ENCODE results near the gene PRPF4.

Gene PRPF4

DNA sequence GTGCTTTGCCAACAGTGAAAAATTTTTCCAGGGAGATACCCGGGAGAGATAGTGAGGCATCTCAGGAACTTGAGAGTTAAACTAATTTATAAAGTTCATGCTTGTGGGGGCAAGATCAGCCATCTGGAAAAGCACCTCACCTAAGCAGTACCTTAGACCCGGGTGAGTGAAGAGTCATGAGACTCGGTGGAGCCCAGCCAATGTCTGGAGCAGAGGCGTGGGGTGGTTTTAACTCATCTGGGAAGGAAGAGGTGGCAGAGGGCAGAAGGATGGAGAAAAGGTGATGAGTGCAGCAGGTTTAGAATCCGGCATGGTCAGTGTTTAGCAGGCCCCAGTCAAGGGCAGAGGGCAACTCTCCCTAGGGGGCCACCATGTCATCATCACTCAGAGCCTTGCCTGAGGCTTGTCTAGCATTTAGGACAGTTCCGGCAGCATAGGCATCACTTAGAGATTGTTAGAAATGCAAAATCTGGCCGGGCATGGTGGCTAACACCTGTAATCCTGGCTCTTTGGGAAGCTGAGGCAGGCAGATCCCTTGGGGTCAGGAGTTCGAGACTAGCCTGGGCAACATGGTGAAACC is 32.0 kb downstream of the PRPF4 start:
- TF ChIP-seq, protein P1, sequence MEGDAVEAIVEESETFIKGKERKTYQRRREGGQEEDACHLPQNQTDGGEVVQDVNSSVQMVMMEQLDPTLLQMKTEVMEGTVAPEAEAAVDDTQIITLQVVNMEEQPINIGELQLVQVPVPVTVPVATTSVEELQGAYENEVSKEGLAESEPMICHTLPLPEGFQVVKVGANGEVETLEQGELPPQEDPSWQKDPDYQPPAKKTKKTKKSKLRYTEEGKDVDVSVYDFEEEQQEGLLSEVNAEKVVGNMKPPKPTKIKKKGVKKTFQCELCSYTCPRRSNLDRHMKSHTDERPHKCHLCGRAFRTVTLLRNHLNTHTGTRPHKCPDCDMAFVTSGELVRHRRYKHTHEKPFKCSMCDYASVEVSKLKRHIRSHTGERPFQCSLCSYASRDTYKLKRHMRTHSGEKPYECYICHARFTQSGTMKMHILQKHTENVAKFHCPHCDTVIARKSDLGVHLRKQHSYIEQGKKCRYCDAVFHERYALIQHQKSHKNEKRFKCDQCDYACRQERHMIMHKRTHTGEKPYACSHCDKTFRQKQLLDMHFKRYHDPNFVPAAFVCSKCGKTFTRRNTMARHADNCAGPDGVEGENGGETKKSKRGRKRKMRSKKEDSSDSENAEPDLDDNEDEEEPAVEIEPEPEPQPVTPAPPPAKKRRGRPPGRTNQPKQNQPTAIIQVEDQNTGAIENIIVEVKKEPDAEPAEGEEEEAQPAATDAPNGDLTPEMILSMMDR (IDR thresholded peaks at IDR 0.05), result no peak
- intact Hi-C loops (cut with DNase I; ENCODE audit: low total_unique reads), result no loop called here
- DNase-seq, result no peak
- H3K27me3 ChIP-seq, result peaks cover 0 to 19% of the 10 kb centered on the region in 2 donors
- no peaks in the 10 kb centered on the region for H3K36me3 ChIP-seq
- no peak overlapping the region for H3K4me3 ChIP-seq
- H3K27ac ChIP-seq, result no peak overlapping the region
- H3K4me1 ChIP-seq, result no peaks in the 10 kb centered on the region
- H3K9me3 ChIP-seq, result no peaks in the 10 kb centered on the region

DNA sequence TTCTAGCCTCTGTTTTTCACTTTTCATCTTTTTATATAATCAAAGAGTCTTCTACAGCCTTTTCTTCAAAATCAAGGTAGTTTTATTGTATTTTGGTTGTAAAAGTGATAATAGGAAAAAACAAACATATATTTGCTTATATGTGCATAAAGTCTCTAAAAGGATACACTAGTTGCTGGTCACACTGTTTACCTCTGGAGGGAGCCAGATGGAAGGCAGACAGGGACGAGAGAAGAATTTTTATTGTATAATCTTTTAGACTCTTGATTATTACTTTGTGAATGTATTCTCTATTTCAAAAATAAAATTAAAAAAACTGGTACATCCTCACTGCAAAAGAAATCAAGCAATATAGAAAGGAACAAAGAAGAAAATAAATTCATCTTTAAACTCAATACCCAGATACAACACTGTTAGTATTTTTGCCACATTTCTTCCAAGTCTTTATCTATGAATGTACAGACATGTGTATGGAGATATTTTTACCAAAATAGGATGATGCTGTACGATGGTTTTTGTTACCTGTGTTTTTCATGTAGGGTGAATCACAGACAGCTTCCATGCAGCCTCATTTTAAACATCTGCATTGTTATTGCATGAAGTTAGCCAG is 33.9 kb downstream of the PRPF4 start:
- peaks cover 0 to 14% of the 10 kb centered on the region in 2 donors for H3K27me3 ChIP-seq
- DNase-seq, result no peak
- intact Hi-C loops (cut with DNase I; ENCODE audit: low total_unique reads), result no loop called here
- H3K9me3 ChIP-seq, result no peaks in the 10 kb centered on the region
- no peak overlapping the region for H3K4me3 ChIP-seq
- no peaks in the 10 kb centered on the region for H3K4me1 ChIP-seq
- TF ChIP-seq, protein P1 (IDR thresholded peaks at IDR 0.05), result peak; percentile 50 to 54
- no peak overlapping the region for H3K27ac ChIP-seq
- H3K36me3 ChIP-seq, result no peaks in the 10 kb centered on the region

DNA sequence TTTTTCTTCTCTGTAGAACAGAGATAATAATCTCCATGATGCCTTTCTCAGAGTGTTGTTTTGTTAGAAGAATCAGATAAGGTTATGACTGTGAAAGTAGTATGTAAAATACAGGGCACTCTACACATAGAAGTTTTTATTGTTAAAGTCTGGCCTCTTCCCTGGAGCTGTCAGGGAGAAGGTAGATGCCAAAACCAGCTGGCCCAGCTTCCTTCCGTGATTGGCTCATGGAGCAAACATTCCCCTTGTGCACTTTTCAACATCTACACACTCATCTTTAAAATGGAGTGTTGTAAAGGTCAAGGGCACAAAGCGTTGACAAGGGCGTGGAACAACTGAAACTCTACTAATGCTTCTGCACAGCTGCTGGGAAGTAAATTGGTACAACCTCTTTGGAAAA is 35.1 kb downstream of the PRPF4 start:
- DNase-seq, result no peak
- intact Hi-C loops (cut with DNase I; ENCODE audit: low total_unique reads), result loop anchor here (10.0 kb wide), 1 partner anchor 64 kb away; the partner anchor contains the start of gene HDHD3
- Histone ChIP-seq H3K27me3 (peaks cover 0 to 11% of the 10 kb centered on the region in 2 donors), H3K4me1 (peaks cover 0 to 3% (median 0%) of the 10 kb centered on the region in 4 donors), H3K27ac (no peak overlapping the region), H3K36me3 (no peaks in the 10 kb centered on the region), H3K4me3 (no peak overlapping the region), H3K9me3 (no peaks in the 10 kb centered on the region)
- TF ChIP-seq, protein P1 (IDR thresholded peaks at IDR 0.05), result no peak

DNA sequence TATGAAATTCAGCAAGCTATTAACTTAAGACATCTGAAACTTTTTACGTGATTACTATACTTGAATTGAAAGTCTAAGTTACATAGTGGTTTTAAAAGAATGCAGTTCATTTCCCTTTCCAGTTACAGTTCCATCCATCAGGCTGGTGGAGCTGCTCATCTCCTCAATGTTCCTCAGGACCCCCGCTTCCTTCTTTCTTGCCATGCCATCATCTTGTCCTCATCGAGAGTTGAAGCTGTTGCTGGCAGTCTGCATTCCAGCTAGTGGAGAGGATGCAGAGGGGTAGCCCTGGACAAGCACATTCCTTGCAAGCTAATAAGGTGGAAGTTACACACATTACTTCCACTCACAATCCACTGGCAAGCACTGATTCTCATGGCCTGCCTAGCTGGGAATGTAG is 36.5 kb downstream of the PRPF4 start:
- Histone ChIP-seq H3K27me3 (peaks cover 0 to 9% of the 10 kb centered on the region in 2 donors), H3K9me3 (no peaks in the 10 kb centered on the region), H3K36me3 (peaks cover 0 to 8% (median 0%) of the 10 kb centered on the region in 3 donors), H3K4me3 (no peak overlapping the region), H3K27ac (no peak overlapping the region), H3K4me1 (peaks cover 0 to 11% (median 0%) of the 10 kb centered on the region in 4 donors)
- TF ChIP-seq, protein P1 (IDR thresholded peaks at IDR 0.05), result no peak
- intact Hi-C loops (cut with DNase I; ENCODE audit: low total_unique reads), result loop anchor here (10.0 kb wide), 1 partner anchor 63 kb away; the partner anchor contains the start of gene HDHD3
- DNase-seq, result no peak

DNA sequence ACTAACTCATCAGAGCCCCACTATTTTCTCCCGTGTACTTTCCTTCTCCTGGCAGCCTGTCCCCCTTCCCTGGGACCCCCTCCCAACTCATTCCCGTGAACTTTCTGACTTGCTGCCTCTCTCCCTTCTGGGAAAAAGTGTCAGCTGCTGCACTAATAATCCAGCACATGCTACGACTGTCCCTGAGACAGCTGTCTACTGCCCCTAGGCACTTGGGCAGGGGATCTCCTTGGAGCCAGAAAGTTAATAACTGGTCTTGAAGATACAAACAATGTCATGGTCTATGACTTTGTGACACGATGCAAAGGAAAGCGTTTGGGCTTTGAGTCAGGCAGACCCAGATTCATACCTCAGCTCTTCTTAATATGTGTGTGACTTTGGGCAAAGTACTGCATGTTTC is 37.8 kb downstream of the PRPF4 start:
- DNase-seq, result no peak
- Histone ChIP-seq H3K36me3 (peaks cover 0 to 15% (median 0%) of the 10 kb centered on the region in 3 donors), H3K27me3 (no peaks in the 10 kb centered on the region), H3K27ac (no peak overlapping the region), H3K4me3 (no peak overlapping the region), H3K9me3 (no peaks in the 10 kb centered on the region), H3K4me1 (peaks cover 0 to 11% (median 0%) of the 10 kb centered on the region in 4 donors)
- intact Hi-C loops (cut with DNase I; ENCODE audit: low total_unique reads), result loop anchor here (10.0 kb wide), 1 partner anchor 62 kb away; the partner anchor contains the start of gene HDHD3
- TF ChIP-seq, protein P1 (IDR thresholded peaks at IDR 0.05), result no peak
